GM12873 (cell line): ENCODE results near the gene PTPRM.
A peak's percentile ranks its signal among the peaks of the same experiment; 100 is the strongest.

Source experiments
- TF ChIP-seq, protein P1 (sequence below): IDR thresholded peaks from 2 replicates; pipeline ENCODE4 v1.5.1; 2012; ENCODE audit warnings: low read depth, mild to moderate bottlenecking, moderate library complexity, low read length, control low read depth; ENCODE audit not compliant: insufficient read depth; ENCODE audit errors: missing control alignments

The PTPRM gene

DNA sequence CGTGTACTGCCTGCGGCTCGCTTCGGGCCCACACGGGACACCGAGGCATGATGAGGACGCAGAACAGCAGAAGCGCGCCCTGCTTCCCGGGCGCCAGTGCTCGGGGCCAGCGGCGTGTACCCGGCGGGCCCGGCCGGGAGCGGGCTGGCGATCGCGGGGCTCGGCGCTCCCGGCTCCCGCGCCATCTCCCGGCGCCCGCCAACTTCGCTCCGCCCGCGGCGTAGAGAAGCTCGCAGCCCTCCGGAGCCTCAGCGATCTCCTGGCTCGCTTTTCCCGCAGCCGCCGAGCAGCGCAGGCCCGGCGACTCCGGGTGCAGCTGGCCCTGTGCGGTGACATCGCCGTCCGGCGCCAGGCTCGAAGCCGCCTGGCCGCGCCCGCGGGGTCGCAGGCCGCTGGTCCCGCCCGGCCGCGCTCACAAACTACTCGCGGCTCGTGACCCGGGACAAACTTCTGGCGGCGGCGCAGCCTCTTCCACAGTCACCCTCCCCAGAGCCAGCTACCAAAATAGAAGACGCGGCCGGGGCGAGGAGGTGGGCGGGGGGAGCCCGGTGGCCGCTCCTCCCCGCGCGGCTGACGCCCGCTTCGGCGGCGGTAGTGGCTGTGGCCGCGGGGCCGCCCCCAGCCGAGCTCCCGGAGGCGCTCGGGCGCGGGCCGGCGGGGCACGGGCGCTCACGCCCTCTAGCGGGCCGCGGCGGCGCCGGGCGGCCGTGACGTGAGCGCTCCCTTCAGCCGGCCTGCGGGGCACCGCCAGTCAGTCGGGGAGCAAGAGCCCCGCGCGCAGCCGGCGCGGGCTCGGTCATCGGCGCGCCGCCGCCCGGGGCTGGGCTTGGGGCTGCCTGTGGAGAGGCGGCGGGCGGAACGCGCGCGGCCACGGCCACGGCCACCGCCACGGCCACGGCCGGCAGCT is at the start of gene PTPRM:
Gene PTPRM, plus strand, starts transcription at position 750 of the 907 bp plus-strand sequence. CDS start 503 bp downstream, outside the sequence.
- TF ChIP-seq, protein P1, sequence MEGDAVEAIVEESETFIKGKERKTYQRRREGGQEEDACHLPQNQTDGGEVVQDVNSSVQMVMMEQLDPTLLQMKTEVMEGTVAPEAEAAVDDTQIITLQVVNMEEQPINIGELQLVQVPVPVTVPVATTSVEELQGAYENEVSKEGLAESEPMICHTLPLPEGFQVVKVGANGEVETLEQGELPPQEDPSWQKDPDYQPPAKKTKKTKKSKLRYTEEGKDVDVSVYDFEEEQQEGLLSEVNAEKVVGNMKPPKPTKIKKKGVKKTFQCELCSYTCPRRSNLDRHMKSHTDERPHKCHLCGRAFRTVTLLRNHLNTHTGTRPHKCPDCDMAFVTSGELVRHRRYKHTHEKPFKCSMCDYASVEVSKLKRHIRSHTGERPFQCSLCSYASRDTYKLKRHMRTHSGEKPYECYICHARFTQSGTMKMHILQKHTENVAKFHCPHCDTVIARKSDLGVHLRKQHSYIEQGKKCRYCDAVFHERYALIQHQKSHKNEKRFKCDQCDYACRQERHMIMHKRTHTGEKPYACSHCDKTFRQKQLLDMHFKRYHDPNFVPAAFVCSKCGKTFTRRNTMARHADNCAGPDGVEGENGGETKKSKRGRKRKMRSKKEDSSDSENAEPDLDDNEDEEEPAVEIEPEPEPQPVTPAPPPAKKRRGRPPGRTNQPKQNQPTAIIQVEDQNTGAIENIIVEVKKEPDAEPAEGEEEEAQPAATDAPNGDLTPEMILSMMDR: peak; percentile 48

DNA sequence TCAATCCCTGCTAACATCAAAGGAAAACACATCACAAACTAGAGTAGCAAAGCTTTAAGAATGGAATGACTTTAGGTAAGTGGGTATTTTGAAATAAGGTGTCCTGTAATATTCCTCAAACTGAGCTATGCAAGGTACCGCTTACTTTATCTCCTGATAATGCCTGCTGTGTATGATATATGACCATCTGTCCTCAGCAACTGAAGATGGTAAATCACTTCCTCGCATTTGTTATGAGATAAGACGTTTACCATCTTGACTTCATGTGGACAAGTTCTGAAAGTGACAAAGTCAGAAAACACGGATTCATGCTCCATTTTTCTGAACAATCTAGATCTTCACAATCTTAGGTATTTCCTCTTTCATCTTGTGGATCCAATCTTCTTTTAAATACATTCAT is 49.3 kb upstream of the PTPRM start:
- TF ChIP-seq, protein P1: no peak

DNA sequence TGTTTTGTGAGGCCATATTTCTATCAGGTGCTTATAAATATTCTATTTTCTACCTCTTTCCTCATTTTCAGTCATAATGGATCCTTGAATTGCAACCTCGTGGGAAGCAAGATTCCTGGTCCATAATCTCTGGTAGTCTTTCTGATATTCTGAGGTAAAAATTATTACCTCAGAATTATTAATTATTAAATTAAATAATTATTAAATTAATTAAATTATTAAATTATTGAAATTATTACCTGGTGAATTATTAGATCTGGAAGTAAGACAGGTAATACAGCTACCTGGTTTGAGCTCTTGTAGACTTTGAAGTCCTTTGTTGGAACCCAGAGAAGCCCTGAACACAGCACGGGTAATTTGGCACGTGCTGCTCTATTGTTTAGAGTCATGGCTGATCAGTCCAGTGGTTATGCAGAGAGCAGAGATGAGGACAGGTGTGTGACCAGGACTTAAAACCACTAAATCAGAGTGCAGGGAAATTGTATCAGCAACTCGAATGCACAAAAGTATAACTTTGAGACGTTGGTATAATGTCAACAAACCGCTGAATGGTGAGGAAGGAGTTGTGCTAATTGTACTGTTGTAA is 46.8 kb upstream of the PTPRM start:
- TF ChIP-seq, protein P1: no peak

DNA sequence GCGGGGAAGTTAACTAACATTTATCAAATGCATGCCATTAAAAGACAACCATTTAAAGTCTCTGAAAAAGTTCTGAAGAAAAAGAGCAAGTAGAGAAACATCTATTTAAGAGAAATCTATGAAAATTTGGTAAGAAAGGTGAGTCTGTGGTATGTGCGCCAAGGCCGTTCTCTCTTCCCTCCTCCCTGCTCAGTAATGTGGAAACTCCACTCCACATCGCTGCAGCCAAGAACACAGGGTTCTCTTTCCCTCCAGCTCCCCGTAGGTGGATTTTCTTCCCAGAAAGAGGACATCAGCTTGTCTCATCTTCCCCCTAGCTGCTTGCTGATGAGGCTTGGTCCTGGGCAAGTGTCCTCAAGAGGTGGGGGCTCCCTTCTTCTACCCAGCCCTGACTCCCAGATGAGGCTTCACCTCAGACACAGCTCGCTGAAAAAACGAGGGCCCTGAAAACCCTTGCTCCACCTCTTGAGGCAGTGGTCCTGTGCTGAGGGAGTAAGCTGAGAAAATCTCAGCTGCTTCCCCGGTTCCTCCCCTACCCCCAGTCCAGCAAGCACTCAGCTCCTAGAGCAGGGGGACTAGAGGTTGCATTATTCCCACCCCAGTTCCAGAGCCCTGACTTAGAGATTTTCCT is 45.8 kb upstream of the PTPRM start:
- TF ChIP-seq, protein P1: no peak

DNA sequence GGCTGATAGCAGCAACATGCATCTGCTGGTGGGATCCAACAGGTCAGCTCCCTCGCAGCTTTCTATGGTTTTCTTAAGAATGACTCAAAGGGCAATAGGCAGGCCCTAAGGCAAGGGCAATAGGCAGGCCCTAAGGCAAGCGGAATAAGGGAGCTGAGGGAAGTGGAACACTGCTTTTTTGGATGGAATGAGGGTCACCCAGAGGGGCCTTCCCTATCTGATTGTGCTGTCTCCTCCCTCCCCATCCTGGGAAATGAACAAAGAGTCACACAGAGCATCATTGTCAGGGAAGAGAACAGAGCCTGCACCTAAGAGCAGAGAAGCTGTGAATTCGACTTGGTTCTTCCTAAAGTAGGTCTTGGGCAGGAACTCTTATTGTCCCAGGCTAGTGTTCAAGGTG is 43.3 kb upstream of the PTPRM start:
- TF ChIP-seq, protein P1: no peak

DNA sequence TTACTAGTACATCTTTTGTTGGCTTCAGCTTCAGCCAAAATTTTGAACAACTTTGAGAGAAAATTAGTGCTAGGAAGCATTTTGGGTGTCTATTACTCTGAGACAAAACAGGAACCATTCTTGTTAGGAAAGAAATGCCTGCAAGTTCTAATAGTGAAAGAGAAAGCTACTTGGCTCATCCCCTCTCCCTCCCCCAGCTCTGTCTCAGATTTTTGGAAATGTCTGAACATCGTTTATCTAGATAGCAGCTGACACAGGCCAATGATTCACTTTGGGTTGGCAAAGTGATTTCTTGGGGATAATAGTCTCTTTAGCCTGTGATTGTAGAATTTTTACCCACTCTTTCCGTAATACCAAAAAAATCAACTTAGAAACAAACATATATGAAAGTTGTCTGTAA is 42.3 kb upstream of the PTPRM start:
- TF ChIP-seq, protein P1: no peak

DNA sequence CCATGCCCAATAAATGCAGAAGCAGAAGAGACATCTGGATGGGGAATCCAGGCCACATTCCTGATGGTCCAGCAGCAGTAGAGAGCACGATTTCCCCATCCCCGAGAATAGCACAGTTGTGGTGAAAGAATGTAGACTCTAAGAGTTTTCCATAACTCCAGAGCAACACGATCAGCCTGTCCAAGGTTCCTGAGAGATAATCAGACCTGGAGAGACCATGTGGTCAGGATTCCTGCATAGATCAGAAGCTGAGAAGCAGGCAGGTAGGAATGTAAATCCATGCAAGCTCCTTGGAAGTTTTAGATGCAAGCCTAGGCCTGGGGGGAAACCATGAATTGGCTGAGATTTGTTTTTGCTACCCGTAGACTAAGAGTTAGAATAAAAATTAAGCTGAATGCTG is 34.2 kb upstream of the PTPRM start:
- TF ChIP-seq, protein P1: no peak
